Retinal pigment epithelial cell (primary cell): Measurements from ENCODE around the gene RAD51AP2.
A peak's percentile ranks its signal among the peaks of the same experiment; 100 is the strongest.
"Not testable (repeated sequence)": the region's sequence is repeated elsewhere in the genome, so short reads cannot be mapped to it uniquely, and the experiment has no call there.

ENCODE experiments used
- DNase-seq: peaks from one replicate; pipeline ENCODE4 v3.0.0-alpha.2; 2010; ENCODE audit warnings: low read depth
- H3K4me3 ChIP-seq: 2 replicates; pipeline ENCODE4 v1.5.1; 2011; ENCODE audit warnings: mild to moderate bottlenecking, low read length, control low read depth, moderate library complexity
- CTCF ChIP-seq: conservative IDR thresholded peaks from 2 replicates; pipeline ENCODE4 v1.5.1; 2011; ENCODE audit warnings: low read depth, low read length, control low read depth, inconsistent platforms

Gene RAD51AP2

GRCh38 chr2:17518212-17519154 is at the start of gene RAD51AP2:
Gene RAD51AP2 (minus strand): TSS chr2:17518440. CDS start chr2:17518415, 25 bp downstream.
- no peak for TF ChIP-seq CTCF
- H3K4me3 ChIP-seq: peak within 1 kb of the TSS; percentile 72
- no peak for DNase-seq

GRCh38 chr2:17565726-17566125 is 47.5 kb upstream of the RAD51AP2 start:
- not testable (repeated sequence) for H3K4me3 ChIP-seq, DNase-seq

GRCh38 chr2:17558878-17559277 is 40.6 kb upstream of the RAD51AP2 start:
- H3K4me3 ChIP-seq: no peak overlapping the region
- no peak for DNase-seq
- TF ChIP-seq CTCF: no peak

- DNase-seq: no peak
- H3K4me3 ChIP-seq: no peak overlapping the region
- TF ChIP-seq CTCF: no peak
Observed at GRCh38 chr2:17558053-17558452, 39.8 kb upstream of the RAD51AP2 start.

GRCh38 chr2:17557596-17557995 is 39.4 kb upstream of the RAD51AP2 start:
- TF ChIP-seq CTCF: no peak
- no peak for DNase-seq
- H3K4me3 ChIP-seq: no peak overlapping the region

GRCh38 chr2:17555150-17555549 is 36.9 kb upstream of the RAD51AP2 start:
- no peak for TF ChIP-seq CTCF
- DNase-seq: no peak
- no peak overlapping the region for H3K4me3 ChIP-seq

- DNase-seq: no peak
- no peak overlapping the region for H3K4me3 ChIP-seq
- no peak for TF ChIP-seq CTCF
Observed at GRCh38 chr2:17550907-17551306, 32.7 kb upstream of the RAD51AP2 start.
